ENCODE results near the gene STAB1. TPM values are rescaled to one million over a fixed set of nuclear protein-coding genes. Genes with fewer than 3 reads are reported as not detected.

STAB1 gene
- polyA plus RNA-seq, 3 donors = 3.8 to 535 (median 15.8) TPM

GRCh38 chr3:52501046-52501445, 5.9 kb downstream of the STAB1 start:
- peaks cover 0 to 3% (median 0%) of the 10 kb centered on the region in 3 donors for H3K27me3 Mint-ChIP-seq (ENCODE audit: low read depth in 3 of 3)
- WGBS (ENCODE audit: insufficient coverage) = 84% methylated on average over 8 of the region's 11 CpGs
- no peak overlapping the region for H3K9ac ChIP-seq (ENCODE audit: insufficient read depth, low read length, poor library complexity, severe bottlenecking)
- no peak overlapping the region for H3K4me3 ChIP-seq (replicated peaks in 1 of 3; ENCODE audit: low read depth in 2 of 3, low read length in 3 of 3)
- no peak overlapping the region for H3K4me2 ChIP-seq (replicated peaks; ENCODE audit: extremely low read depth, low read length, poor library complexity, severe bottlenecking)
- H3K79me2 ChIP-seq (ENCODE audit: insufficient read depth, low read length) = peaks cover 34% of the 10 kb centered on the region
- H3K4me3 Mint-ChIP-seq = no peak overlapping the region
- H3K27ac Mint-ChIP-seq = peak overlapping the region in 1 of 7 donors; percentile 64
- H3K27me3 ChIP-seq (ENCODE audit: control insufficient read depth in 2 of 2, insufficient read depth in 2 of 2, low read length in 2 of 2) = no peaks in the 10 kb centered on the region
- H3K36me3 ChIP-seq (replicated peaks in 1 of 2; ENCODE audit: control insufficient read depth in 1 of 2, insufficient read depth in 2 of 2, low read length in 2 of 2) = peaks cover 47 to 51% of the 10 kb centered on the region in 2 donors
- peaks cover 35 to 65% of the 10 kb centered on the region in 2 donors for H3K36me3 Mint-ChIP-seq
- H3K4me1 Mint-ChIP-seq = peaks cover 49% of the 10 kb centered on the region
- H3K4me1 ChIP-seq (ENCODE audit: control insufficient read depth in 1 of 2, insufficient read depth in 2 of 2, low read length in 2 of 2) = peaks cover 52% of the 10 kb centered on the region in 2 donors
- no peak for DNase-seq
- peaks cover 3% of the 10 kb centered on the region for H4K20me1 ChIP-seq (ENCODE audit: insufficient read depth, low read length)
- H2AFZ ChIP-seq (ENCODE audit: insufficient read depth, low read depth, low read length, poor library complexity, severe bottlenecking) = no peak overlapping the region
- H3K9me3 ChIP-seq (replicated peaks in 1 of 2; ENCODE audit: control insufficient read depth in 1 of 2, insufficient read depth in 1 of 2, low read length in 2 of 2) = no peaks in the 10 kb centered on the region
- no peak overlapping the region for H3K27ac ChIP-seq (ENCODE audit: low read depth in 1 of 2, low read length in 2 of 2)
- TF ChIP-seq CTCF (IDR thresholded peaks at IDR 0.05) = no peak
- H3K9me3 Mint-ChIP-seq = no peaks in the 10 kb centered on the region
- intact Hi-C loops (cut with micrococcal nuclease) = no loop called here

GRCh38 chr3:52502001-52502400, 6.9 kb downstream of the STAB1 start:
- Histone ChIP-seq H3K4me2 (replicated peaks; ENCODE audit: extremely low read depth, low read length, poor library complexity, severe bottlenecking) (no peak overlapping the region), H3K9me3 (replicated peaks in 1 of 2; ENCODE audit: control insufficient read depth in 1 of 2, insufficient read depth in 1 of 2, low read length in 2 of 2) (no peaks in the 10 kb centered on the region), H3K36me3 (replicated peaks in 1 of 2; ENCODE audit: control insufficient read depth in 1 of 2, insufficient read depth in 2 of 2, low read length in 2 of 2) (peaks cover 57 to 61% of the 10 kb centered on the region in 2 donors), H2AFZ (ENCODE audit: insufficient read depth, low read depth, low read length, poor library complexity, severe bottlenecking) (no peak overlapping the region), H3K9ac (ENCODE audit: insufficient read depth, low read length, poor library complexity, severe bottlenecking) (no peak overlapping the region), H3K4me3 (replicated peaks in 1 of 3; ENCODE audit: low read depth in 2 of 3, low read length in 3 of 3) (no peak overlapping the region), H3K4me1 (ENCODE audit: control insufficient read depth in 1 of 2, insufficient read depth in 2 of 2, low read length in 2 of 2) (peaks cover 43% of the 10 kb centered on the region in 2 donors), H3K27me3 (ENCODE audit: control insufficient read depth in 2 of 2, insufficient read depth in 2 of 2, low read length in 2 of 2) (no peaks in the 10 kb centered on the region), H3K79me2 (ENCODE audit: insufficient read depth, low read length) (peaks cover 24% of the 10 kb centered on the region), H4K20me1 (ENCODE audit: insufficient read depth, low read length) (peaks cover 3% of the 10 kb centered on the region), H3K27ac (ENCODE audit: low read depth in 1 of 2, low read length in 2 of 2) (no peak overlapping the region)
- no peak for DNase-seq
- TF ChIP-seq CTCF (IDR thresholded peaks at IDR 0.05) = no peak
- H3K36me3 Mint-ChIP-seq = peaks cover 43 to 70% of the 10 kb centered on the region in 2 donors
- peak overlapping the region in 1 of 7 donors; percentile 66 for H3K27ac Mint-ChIP-seq
- intact Hi-C loops (cut with micrococcal nuclease) = no loop called here
- 98% methylated on average over 9 of the region's 11 CpGs for WGBS (ENCODE audit: insufficient coverage)
- no peaks in the 10 kb centered on the region for H3K9me3 Mint-ChIP-seq
- H3K27me3 Mint-ChIP-seq (ENCODE audit: low read depth in 3 of 3) = peaks cover 0 to 3% (median 0%) of the 10 kb centered on the region in 3 donors
- H3K4me3 Mint-ChIP-seq = no peak overlapping the region
- H3K4me1 Mint-ChIP-seq = peaks cover 39% of the 10 kb centered on the region

Data from CD14-positive monocyte (primary cell).